NB4 (cell line): ENCODE data around the gene PNRC1.

Experiments
- CTCF ChIP-seq: IDR thresholded peaks from one replicate; pipeline ENCODE4 v1.5.1; 2012; ENCODE audit warnings: low read depth, low read length
- MAX ChIP-seq: IDR thresholded peaks from 2 replicates; pipeline ENCODE4 v1.6.1; 2011; ENCODE audit warnings: low read depth, low read length
- MYC ChIP-seq: IDR thresholded peaks from 2 replicates; pipeline ENCODE4 v1.6.1; 2011; ENCODE audit warnings: low read depth, low read length
- POLR2A ChIP-seq: IDR thresholded peaks from 2 replicates; pipeline ENCODE4 v1.6.1; 2011; ENCODE audit warnings: mild to moderate bottlenecking; ENCODE audit not compliant: insufficient read length; ENCODE audit errors: extremely low read depth

DNA sequence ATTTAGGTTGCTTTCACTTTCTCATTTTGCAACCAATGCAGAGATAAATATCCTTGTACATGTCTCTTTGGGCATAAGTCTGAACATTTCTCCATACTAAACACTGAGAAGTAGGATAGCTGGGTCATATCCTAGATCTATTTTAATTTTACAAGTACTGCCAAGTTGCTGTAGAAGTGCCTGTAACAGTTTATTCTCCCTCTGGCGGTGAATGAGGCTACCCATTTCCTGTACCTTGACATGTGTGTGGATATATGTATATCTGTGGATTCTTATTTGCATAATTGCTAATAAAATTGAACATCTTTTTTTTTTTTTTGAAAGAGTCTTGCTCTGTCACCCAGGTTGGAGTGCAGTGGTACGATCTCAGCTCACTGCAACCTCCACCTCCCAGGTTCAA is 48.0 kb upstream of the PNRC1 start:
- TF ChIP-seq CTCF (no peak), POLR2A (no peak), MYC (no peak), MAX (no peak)
